Upper lobe of left lung (tissue), 6 donors: Measurements from ENCODE around the gene SLC38A3. TPM values are rescaled to one million over a fixed set of nuclear protein-coding genes. Genes with fewer than 3 reads are reported as not detected.

Experiments
- ATAC-seq, 2 donors: fragments of 200-7000 bp; cut with Tn5 transposase; one replicate each; pipeline ENCODE4 v1.9.1; 2022; ENCODE audit warnings: mild to moderate bottlenecking in 2 of 2, moderate library complexity in 2 of 2; ENCODE audit not compliant: low FRiP score in 2 of 2
- DNase-seq, 2 donors: peaks; one replicate each; pipeline ENCODE4 v3.0.0-alpha.2; 2019 to 2020
- H3K27ac ChIP-seq, 4 donors: fragments of 200-600 bp; sonication (generic); one replicate each; pipeline ENCODE4 v1.5.1; 2016 to 2019
- H3K27me3 ChIP-seq, 4 donors: fragments of 200-600 bp; sonication (generic); one replicate each; pipeline ENCODE4 v1.5.1; 2017 to 2019
- H3K36me3 ChIP-seq, 4 donors: fragments of 200-600 bp; sonication (generic); one replicate each; pipeline ENCODE4 v1.5.1; 2016 to 2019
- H3K4me1 ChIP-seq, 4 donors: fragments of 200-600 bp; sonication (generic); one replicate each; pipeline ENCODE4 v1.5.1; 2018 to 2019
- H3K4me3 ChIP-seq, 4 donors: fragments of 200-600 bp; sonication (generic); one replicate each; pipeline ENCODE4 v1.5.1; 2017 to 2019; ENCODE audit warnings: mild to moderate bottlenecking in 2 of 4, moderate library complexity in 1 of 4
- H3K9me3 ChIP-seq, 4 donors: fragments of 200-600 bp; sonication (generic); one replicate each; pipeline ENCODE4 v1.5.1; 2018 to 2019
- CTCF ChIP-seq, 6 experiments: fragments of 450-650 bp in 4 of 6; fragments of 200-600 bp in 2 of 6; sonication (generic) in 2 of 6; IDR thresholded peaks; one replicate each; pipeline ENCODE4 v1.5.1; 2016 to 2019; ENCODE audit warnings: antibody characterized with exemption in 6 of 6
- EP300 ChIP-seq, 4 donors: sonication (generic); formaldehyde crosslinking; IDR thresholded peaks; one replicate each; pipeline ENCODE4 v1.5.1; 2017; ENCODE audit warnings: antibody characterized with exemption in 4 of 4, control low read depth in 2 of 4
- POLR2A ChIP-seq, 4 donors: fragments of 450-650 bp; IDR thresholded peaks; one replicate each; pipeline ENCODE4 v1.5.1; 2016 to 2017; ENCODE audit warnings: antibody characterized with exemption in 4 of 4, mild to moderate bottlenecking in 2 of 4
- POLR2AphosphoS5 ChIP-seq, 2 donors: sonication (generic); formaldehyde crosslinking; IDR thresholded peaks; one replicate each; pipeline ENCODE4 v1.5.1; 2017; ENCODE audit warnings: antibody characterized with exemption in 2 of 2
- WGBS, 2 donors: methylation state at CpG; one replicate each; pipeline ENCODE4 v1.1.5; 2017 to 2018; 5-methylcytosine and 5-hydroxymethylcytosine counted together
- total RNA-seq, 6 donors: library from RNA; depleted of rRNA in 4 of 6; stranded (reverse); fragments of >200 nt in 4 of 6; gene quantifications; one replicate each; pipeline versions ENCODE4 v1.1.0 to v1.2.1, GENCODE V29; 2016 to 2021
- donor health status: DM: no; HTN: no; CAD: no; lungs with moderate emphysema.
- donor health status: DM: no; HTN: yes; CAD: no; lungs with severe emphysema.

Gene SLC38A3
- total RNA-seq, 6 donors from 2014 or later, result 0.15 to 0.17 TPM; not detected in 4

GRCh38 chr3:50171540-50172301 is 33.4 kb upstream of the SLC38A3 start:
- H3K4me1 ChIP-seq, result peaks cover 51 to 80% (median 59%) of the 10 kb centered on the region in 4 donors
- no peaks in the 10 kb centered on the region for H3K9me3 ChIP-seq
- DNase-seq (peak in 1 of 2 donors; percentile 86), ATAC-seq (no peak)
- peaks cover 0 to 31% (median 14%) of the 10 kb centered on the region in 4 donors for H3K36me3 ChIP-seq
- peak overlapping the region; percentile 74 to 89 (median 78) for H3K27ac ChIP-seq
- H3K4me3 ChIP-seq, result no peak overlapping the region
- 77 to 80% methylated on average over 1 to 6 of the region's 21 CpGs for WGBS, 2 donors
- no peak for TF ChIP-seq CTCF (IDR thresholded peaks at IDR 0.05)
- TF ChIP-seq POLR2AphosphoS5 (IDR thresholded peaks at IDR 0.05), result peak in 1 of 2 donors; percentile 7
- TF ChIP-seq EP300 (IDR thresholded peaks at IDR 0.05), result no peak
- no peak for TF ChIP-seq POLR2A (IDR thresholded peaks at IDR 0.05)
- no peaks in the 10 kb centered on the region for H3K27me3 ChIP-seq

GRCh38 chr3:50172626-50173220 is 32.3 kb upstream of the SLC38A3 start:
- Histone ChIP-seq H3K4me1 (peaks cover 42 to 70% (median 56%) of the 10 kb centered on the region in 4 donors), H3K27ac (peak overlapping the region; percentile 39 to 89 (median 78)), H3K4me3 (no peak overlapping the region), H3K27me3 (no peaks in the 10 kb centered on the region), H3K9me3 (no peaks in the 10 kb centered on the region), H3K36me3 (peaks cover 0 to 37% (median 17%) of the 10 kb centered on the region in 4 donors)
- DNase-seq (no peak), ATAC-seq (no peak)
- 73 to 74% methylated on average over 6 to 8 of the region's 8 CpGs for WGBS, 2 donors
- TF ChIP-seq POLR2AphosphoS5 (IDR thresholded peaks at IDR 0.05), result no peak
- peak in 1 of 6 experiments; percentile 6 for TF ChIP-seq CTCF (IDR thresholded peaks at IDR 0.05)

GRCh38 chr3:50173685-50174516 is 31.2 kb upstream of the SLC38A3 start:
- Histone ChIP-seq H3K9me3 (no peaks in the 10 kb centered on the region), H3K4me1 (peaks cover 30 to 59% (median 44%) of the 10 kb centered on the region in 4 donors), H3K36me3 (peaks cover 0 to 37% (median 17%) of the 10 kb centered on the region in 4 donors), H3K27ac (peak overlapping the region in 1 of 4 donors; percentile 89), H3K4me3 (no peak overlapping the region), H3K27me3 (no peaks in the 10 kb centered on the region)
- TF ChIP-seq POLR2AphosphoS5 (IDR thresholded peaks at IDR 0.05) (no peak), CTCF (IDR thresholded peaks at IDR 0.05) (no peak), POLR2A (IDR thresholded peaks at IDR 0.05) (no peak), EP300 (IDR thresholded peaks at IDR 0.05) (no peak)
- WGBS, 2 donors, result 61 to 69% methylated on average over 16 to 21 of the region's 29 CpGs
- ATAC-seq, result no peak
- DNase-seq, result no peak

- ATAC-seq, result no peak
- Histone ChIP-seq H3K4me3 (no peak overlapping the region), H3K9me3 (no peaks in the 10 kb centered on the region), H3K36me3 (peaks cover 0 to 37% (median 17%) of the 10 kb centered on the region in 4 donors), H3K27ac (peak overlapping the region in 1 of 4 donors; percentile 14), H3K4me1 (peaks cover 24 to 53% (median 39%) of the 10 kb centered on the region in 4 donors), H3K27me3 (no peaks in the 10 kb centered on the region)
- TF ChIP-seq CTCF (IDR thresholded peaks at IDR 0.05) (no peak), EP300 (IDR thresholded peaks at IDR 0.05) (no peak), POLR2A (IDR thresholded peaks at IDR 0.05) (no peak), POLR2AphosphoS5 (IDR thresholded peaks at IDR 0.05) (no peak)
- 77 to 93% methylated on average over 3 to 7 of the region's 7 CpGs for WGBS, 2 donors
- DNase-seq, result no peak
These were observed 30.6 kb upstream of the SLC38A3 start for GRCh38 chr3:50174517-50174895.
